ENCODE measurements around the gene RAD23A.
"Not testable (repeated sequence)": the region's sequence is repeated elsewhere in the genome, so short reads cannot be mapped to it uniquely, and the experiment has no call there.

Gene RAD23A

GRCh38 chr19:12945479-12946091, at the start of gene RAD23A:
TSS of gene RAD23A (plus strand) at chr19:12945862. CDS start at chr19:12945949, 87 bp downstream.
- DNase-seq: peak; percentile 97 to 99

- DNase-seq: no peak
These were observed 49.2 kb upstream of the RAD23A start for GRCh38 chr19:12896460-12896859.

- no peak for DNase-seq
These were observed 45.7 kb upstream of the RAD23A start for GRCh38 chr19:12899891-12900518.

DNA sequence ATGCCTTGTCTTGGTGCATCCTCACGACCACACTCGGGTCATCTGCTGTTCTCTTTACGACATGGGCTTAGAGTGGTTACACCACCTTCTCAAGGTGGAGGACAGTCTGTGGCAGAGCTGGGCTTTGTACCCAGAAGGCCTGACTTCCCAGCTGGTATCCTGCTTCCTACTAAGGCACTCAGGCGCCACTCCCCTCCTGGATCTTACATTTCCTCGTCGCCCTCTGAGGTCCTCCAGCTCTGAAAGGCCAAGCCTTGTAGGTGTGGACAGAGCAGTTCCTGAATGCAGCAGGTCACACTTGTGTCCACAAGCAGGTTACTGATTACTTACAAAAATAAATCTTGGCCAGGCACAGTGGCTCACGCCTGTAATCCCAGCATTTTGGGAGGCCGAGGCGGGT, 38.5 kb upstream of the RAD23A start:
- no peak for DNase-seq

GRCh38 chr19:12912571-12912970, 33.1 kb upstream of the RAD23A start:
- peak in 1 of 2 experiments; percentile 51 for DNase-seq

GRCh38 chr19:12913011-12913561, 32.6 kb upstream of the RAD23A start:
- peak; percentile 99 to 100 for DNase-seq

GRCh38 chr19:12913851-12914690, 31.6 kb upstream of the RAD23A start:
- DNase-seq: no peak

- DNase-seq: not testable (repeated sequence)
These were observed 29.8 kb upstream of the RAD23A start for GRCh38 chr19:12915860-12916259.

DNA sequence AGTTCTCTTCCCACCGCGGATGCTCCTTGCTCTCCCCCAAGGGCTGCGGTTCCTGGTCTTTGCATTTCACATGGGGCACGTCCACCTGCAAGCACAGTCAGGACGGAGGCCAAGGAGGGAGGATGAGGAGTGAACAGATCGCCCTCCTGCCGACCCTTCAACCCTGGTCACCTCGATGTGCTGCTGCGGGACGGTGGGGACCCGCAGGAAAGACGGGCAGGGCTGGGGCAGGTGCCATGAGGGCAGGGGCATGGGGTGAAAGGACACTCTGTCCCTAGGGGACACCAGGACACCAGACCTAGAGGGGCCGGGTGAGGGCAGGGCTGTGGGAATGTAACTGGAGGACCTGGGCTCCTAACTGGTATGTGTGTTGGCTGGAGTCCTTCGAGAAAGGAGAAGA, 27.4 kb upstream of the RAD23A start:
- no peak for DNase-seq

DNA sequence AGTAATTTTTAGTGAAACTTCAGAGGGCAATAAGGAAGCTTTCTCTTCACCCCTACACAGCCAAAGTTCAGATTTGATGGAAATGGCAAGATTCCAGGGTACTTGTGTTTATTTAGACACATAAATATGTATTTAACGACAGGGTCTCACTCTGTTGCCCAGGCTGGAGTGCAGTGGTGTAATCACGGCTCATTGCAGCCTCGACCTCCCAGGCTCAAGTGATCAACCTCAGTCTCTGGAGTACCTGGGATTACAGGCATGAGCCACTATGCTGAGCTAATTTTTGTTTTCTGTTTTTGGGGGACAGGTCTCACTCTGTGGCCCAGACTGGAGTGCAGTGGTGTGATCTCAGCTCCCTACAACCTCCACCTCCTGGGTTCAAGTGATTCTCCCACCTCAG, 24.6 kb upstream of the RAD23A start:
- DNase-seq: no peak

DNA sequence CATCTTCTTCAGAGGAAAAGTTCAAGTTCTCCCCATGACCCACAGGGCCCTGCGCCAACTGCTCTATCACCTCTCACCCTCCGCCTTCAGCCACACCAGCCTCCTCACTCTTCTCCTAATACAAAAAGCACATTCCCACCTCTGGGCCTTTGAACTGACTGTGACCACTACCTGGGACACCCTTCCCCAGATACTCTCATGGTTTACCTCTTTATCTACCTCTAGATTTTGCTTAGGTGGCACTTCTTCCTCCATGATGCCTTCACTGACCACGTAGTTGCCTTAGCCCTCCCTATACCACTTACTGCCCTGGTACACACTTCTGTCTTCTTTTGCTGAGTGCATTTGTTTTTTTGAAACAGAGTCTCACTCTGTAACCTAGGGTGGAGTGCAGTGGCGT, 22.7 kb upstream of the RAD23A start:
- no peak for DNase-seq

- DNase-seq: no peak
These were observed 20.9 kb upstream of the RAD23A start for GRCh38 chr19:12924621-12925310.

DNA sequence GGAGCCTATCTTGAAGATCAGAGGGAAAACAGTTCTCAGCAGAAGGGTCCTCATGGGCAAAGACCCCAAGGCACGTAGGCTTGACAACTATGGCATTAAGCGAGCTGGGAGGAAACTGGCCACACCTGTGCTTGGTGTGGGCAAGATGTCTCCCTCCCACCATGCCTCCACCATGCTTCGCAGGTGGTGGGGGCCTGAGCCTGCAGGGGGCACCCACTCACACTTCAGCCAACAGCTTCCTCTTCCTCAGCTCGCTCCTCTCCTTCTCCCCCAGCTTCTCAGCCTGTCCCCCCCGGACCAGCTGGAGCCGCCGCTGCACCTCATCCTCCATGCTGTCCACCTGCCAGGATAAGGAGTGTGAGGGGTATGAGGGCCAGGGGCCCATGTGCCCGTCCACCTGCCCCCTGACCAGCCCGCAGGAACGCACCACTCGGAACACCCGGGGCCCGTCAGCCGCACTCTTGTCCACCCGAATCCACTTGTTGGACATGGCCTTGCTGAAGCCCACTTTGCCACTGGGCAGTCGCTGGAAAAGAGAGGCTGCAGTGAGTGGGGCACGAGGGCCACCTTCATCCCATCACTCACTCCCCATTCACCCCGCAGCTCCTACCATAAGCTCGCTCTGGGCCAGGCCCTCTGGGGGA, 15.5 kb upstream of the RAD23A start:
- no peak for DNase-seq

DNA sequence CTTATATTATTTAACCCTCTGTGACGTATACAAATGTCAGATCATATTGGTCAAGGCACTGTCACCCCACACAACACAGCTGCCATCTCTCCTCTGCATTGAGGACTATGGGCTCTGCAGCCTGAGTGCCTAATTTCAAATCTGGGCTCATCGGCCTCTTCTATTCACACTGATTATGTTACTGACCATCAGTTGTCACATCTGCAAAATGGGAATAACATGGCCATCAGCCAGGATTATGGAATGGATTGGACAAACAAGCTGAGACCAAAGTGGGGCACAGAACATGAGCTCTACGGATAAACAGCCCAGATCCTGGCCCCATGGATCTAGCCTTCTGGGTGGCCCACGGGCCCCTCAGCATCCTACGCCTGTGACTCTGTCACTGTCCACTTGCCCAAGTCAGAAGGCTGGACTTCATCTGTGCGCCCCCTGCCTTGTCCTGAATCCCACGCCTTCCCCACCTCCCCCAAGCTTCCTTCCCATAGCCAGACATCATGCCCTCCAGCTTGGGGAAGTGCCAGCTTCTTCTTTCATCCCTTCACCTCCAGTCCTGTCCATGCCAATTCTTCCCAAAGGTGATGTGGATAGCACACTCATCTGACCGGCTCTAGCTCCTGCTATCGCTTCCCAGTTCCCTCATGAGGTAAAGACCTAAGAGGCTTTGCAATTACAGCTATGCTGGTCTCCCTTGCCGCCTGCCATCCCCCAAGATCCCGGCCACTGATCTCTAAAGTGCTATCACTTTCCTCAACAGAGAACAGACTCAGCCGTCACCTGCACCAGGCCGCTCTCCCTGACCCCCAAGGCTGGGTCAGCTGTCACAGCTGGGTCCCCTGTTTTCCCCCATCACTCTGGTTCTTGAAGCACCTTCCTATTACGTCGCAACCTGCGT, 13.0 kb upstream of the RAD23A start:
- no peak for DNase-seq

DNA sequence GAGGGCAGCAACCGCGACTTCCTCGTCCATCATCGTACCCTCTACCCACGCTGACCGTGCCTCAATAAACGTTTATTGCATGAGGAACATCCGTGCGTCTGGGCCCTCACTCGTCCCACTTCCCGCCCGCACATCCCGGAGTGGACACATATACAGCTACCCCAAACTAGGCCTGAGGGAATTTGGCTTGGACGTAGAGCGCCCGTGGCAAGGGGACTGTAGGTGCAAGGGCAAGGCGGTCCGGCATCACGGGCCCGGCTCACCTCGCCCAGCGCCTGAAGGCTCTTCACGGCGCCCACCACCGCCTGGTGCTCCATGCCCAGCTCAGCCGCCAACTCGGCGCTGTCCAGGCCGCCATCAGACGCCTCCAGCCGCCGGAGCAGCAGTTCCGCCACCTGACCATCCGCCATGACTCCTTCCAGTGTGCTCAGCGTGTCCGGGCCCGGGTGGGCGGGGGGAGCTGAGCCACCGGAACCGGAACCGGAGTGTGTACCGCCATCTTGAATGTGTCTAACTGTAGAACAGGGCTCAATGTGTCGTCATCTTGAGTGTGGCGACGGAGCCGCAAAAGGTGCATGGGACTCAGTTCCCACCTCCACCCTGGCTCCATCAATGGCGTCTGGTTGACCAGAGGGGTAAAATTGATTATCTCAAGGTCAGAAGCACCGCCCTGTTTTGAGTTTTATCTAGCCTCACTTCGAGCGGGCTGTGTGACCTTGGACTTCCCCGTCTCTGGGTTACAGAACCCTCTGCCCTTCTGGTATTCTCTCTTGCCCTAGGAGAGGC, 12.2 kb upstream of the RAD23A start, which contains the start of gene FARSA:
Gene FARSA (minus strand): TSS at position 425 of the 786 bp plus-strand sequence. CDS start 15 bp downstream, at position 410.
- DNase-seq: peak; percentile 82 to 94

DNA sequence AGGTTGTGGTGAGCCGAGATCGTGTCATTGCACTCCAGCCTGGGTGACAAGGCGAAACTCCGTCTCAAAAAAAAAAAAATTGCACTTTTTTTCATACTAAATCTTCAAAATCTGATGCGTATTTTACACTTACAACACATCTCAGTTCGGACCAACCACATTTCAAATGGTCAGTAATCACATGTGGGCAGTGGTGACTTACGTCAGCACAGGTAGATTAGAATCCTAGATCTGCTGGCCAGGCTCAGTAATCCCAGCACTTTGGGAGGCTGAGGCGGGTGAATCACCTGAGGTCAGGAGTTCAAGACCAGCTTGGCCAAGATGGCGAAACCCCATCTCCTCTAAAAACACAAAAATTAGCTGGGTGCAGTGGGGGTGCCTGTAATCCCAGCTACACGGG, 10.6 kb upstream of the RAD23A start:
- no peak for DNase-seq

DNA sequence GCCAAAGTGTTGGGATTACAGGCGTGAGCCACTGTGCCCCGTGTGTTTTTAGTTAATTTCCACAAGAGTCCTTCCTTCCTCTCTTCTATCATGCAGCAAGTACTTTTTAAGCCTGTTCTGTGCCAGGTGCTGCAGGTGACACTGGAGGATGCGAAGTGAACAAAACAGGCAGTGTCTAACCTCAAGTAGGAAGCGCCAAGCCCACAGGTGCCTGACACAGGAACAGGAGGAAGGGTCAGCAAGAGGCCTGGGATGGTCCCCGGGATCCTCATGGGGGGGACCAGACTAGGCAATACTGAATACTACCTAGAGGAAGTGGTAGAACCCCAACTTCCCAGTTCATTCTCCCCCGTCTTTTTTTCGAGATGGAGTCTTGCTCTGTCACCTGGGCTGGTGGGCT, 9.1 kb upstream of the RAD23A start:
- no peak for DNase-seq

DNA sequence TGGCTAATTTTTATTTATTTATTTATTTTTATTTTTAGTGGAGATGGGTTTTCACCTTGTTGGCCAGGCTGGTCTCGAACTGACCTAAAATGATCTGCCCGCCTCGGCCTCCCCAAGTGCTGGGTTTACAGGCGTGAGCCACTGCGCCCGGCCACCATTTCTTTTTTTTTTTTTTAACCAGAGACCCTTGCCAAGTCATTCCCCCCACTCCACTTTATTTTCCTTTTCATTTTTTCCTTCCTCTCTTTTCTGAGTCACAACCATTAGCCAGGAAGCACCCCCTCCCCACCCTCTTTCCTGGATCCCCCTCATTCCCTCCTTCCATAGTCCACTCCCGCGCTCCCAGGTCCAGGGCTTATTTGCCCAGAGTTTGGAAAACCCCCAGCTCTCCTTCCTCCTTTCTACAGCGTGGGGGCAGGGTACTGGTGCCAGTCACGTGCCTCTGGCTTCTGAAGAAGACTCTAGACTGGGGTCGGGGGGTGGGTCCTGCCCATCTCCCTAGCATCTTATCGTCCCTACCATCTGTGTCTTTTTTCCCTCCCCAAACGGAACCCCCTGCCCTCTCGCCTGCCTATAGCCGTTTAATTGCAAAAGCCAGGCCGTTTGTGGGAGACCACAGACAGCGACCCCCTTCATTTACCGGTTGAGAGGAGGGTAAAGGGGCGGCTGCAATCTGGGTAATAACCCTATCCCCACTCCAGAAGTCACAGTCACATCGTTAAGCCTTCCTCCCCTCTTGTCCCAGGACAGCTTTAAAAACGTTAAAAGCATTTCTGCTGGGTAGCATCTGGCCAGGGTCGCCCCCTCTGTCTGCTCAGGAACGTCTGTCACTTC, 8.4 kb upstream of the RAD23A start:
- peak; percentile 98 to 99 for DNase-seq

Measured in NCI-H524 (cell line).